ENCODE measurements around the gene GLT8D2. TPM values are rescaled to one million over a fixed set of nuclear protein-coding genes. Genes with fewer than 3 reads are reported as not detected.

GLT8D2 gene
- total and polyA plus RNA-seq, 2 experiments from 2014 or later: 24.8 to 29.2 TPM

- Histone ChIP-seq H3K4me2 (no peak overlapping the region), H4K20me1 (ENCODE audit: insufficient read depth, poor library complexity, severe bottlenecking) (peaks cover 16% of the 10 kb centered on the region), H2AFZ (no peak overlapping the region), H3K36me3 (replicated peaks; ENCODE audit: insufficient read depth, low read depth) (peaks cover 35% of the 10 kb centered on the region), H3K4me1 (ENCODE audit: insufficient read depth) (no peaks in the 10 kb centered on the region), H3K27me3 (no peaks in the 10 kb centered on the region), H3K9me3 (ENCODE audit: low read depth) (no peaks in the 10 kb centered on the region), H3K9me2 (replicated peaks; ENCODE audit: insufficient read depth) (no peaks in the 10 kb centered on the region), H3K27ac (no peak overlapping the region), H3K4me3 (no peak overlapping the region), H3K79me2 (peaks cover 29% of the 10 kb centered on the region)
- 63% methylated on average over 3 of the region's 3 CpGs for WGBS (ENCODE audit: low lambda C conversion rate, missing lambda C conversion rate)
- no peak for DNase-seq (ENCODE audit: low spot score)
- TF ChIP-seq EZH2phosphoT487 (IDR thresholded peaks at IDR 0.05; ENCODE audit: low read depth, severe bottlenecking, unreplicated experiment) (no peak), EZH2 (IDR thresholded peaks at IDR 0.05; ENCODE audit: borderline replicate concordance) (no peak), CTCF (IDR thresholded peaks at IDR 0.05; ENCODE audit: poor library complexity) (no peak)
Observed at GRCh38 chr12:103944964-103945363, 105.0 kb downstream of the GLT8D2 start.

Other genes with a start within 250 kb of the GLT8D2 start
- 6.1 and 6.3 TPM in 2 replicates for gene NT5DC3, start 209.0 kb downstream of the GLT8D2 start, total RNA-seq
- 2.8 and 4.4 TPM in 2 replicates for gene NT5DC3, start 209.0 kb downstream of the GLT8D2 start, polyA plus RNA-seq
- 1,226 and 1,309 TPM in 2 replicates for gene HSP90B1, start 119.8 kb downstream of the GLT8D2 start, total RNA-seq
- gene HSP90B1, start 119.8 kb downstream of the GLT8D2 start, polyA plus RNA-seq: 1,289 and 1,449 TPM in 2 replicates
- 47.9 and 50.1 TPM in 2 replicates for gene TDG, start 84.3 kb downstream of the GLT8D2 start, total RNA-seq
- 27.9 and 36.4 TPM in 2 replicates for gene TDG, start 84.3 kb downstream of the GLT8D2 start, polyA plus RNA-seq
- gene HCFC2, start 14.3 kb upstream of the GLT8D2 start, total RNA-seq: 14.7 and 15.1 TPM in 2 replicates
- 7.5 and 9.7 TPM in 2 replicates for gene HCFC2, start 14.3 kb upstream of the GLT8D2 start, polyA plus RNA-seq
- gene NFYB, start 88.0 kb upstream of the GLT8D2 start, total RNA-seq: 16.1 and 27.5 TPM in 2 replicates
- 20.4 and 31.2 TPM in 2 replicates for gene NFYB, start 88.0 kb upstream of the GLT8D2 start, polyA plus RNA-seq
- gene TXNRD1, start 165.6 kb upstream of the GLT8D2 start, total RNA-seq: 103 and 113 TPM in 2 replicates
- 40.4 and 49.8 TPM in 2 replicates for gene TXNRD1, start 165.6 kb upstream of the GLT8D2 start, polyA plus RNA-seq